ENCODE measurements around the gene ZSWIM4. TPM values are rescaled to one million over a fixed set of nuclear protein-coding genes. Genes with fewer than 3 reads are reported as not detected.
A peak's percentile ranks its signal among the peaks of the same experiment; 100 is the strongest.
"Not testable (repeated sequence)": the region's sequence is repeated elsewhere in the genome, so short reads cannot be mapped to it uniquely, and the experiment has no call there.

The ZSWIM4 gene
- polyA plus RNA-seq (ENCODE audit: insufficient read length in 4 of 4), result 10 to 100 TPM in 1 of 4 donors, 1 to 10 TPM in 3; 3.7 to 11.7 (median 6.8) TPM

- DNase-seq (ENCODE audit: low read depth in 4 of 4, low spot score in 3 of 4), result peak; percentile 95 to 98 (median 97)
These were observed at the start of gene ZSWIM4 for GRCh38 chr19:13794757-13795589. TSS of gene ZSWIM4 (plus strand) at chr19:13795443. CDS start at chr19:13795649, 206 bp downstream.

- DNase-seq (ENCODE audit: low read depth in 4 of 4, low spot score in 3 of 4), result no peak
These were observed 48.2 kb upstream of the ZSWIM4 start for GRCh38 chr19:13747098-13747453.

GRCh38 chr19:13748169-13748828, 46.9 kb upstream of the ZSWIM4 start:
- DNase-seq (ENCODE audit: low read depth in 4 of 4, low spot score in 3 of 4), result no peak

GRCh38 chr19:13751436-13751835, 43.8 kb upstream of the ZSWIM4 start:
- no peak for DNase-seq (ENCODE audit: low read depth in 4 of 4, low spot score in 3 of 4)

GRCh38 chr19:13753622-13754021, 41.6 kb upstream of the ZSWIM4 start:
- not testable (repeated sequence) for DNase-seq (ENCODE audit: low read depth in 4 of 4, low spot score in 3 of 4)

- no peak for DNase-seq (ENCODE audit: low read depth in 4 of 4, low spot score in 3 of 4)
These were observed 39.0 kb upstream of the ZSWIM4 start for GRCh38 chr19:13756210-13756609.

- no peak for DNase-seq (ENCODE audit: low read depth in 4 of 4, low spot score in 3 of 4)
These were observed 37.2 kb upstream of the ZSWIM4 start for GRCh38 chr19:13757805-13758772.

GRCh38 chr19:13758795-13759194, 36.4 kb upstream of the ZSWIM4 start:
- DNase-seq (ENCODE audit: low read depth in 4 of 4, low spot score in 3 of 4), result no peak

GRCh38 chr19:13761423-13761822, 33.8 kb upstream of the ZSWIM4 start:
- DNase-seq (ENCODE audit: low read depth in 4 of 4, low spot score in 3 of 4), result no peak

GRCh38 chr19:13762635-13763235, 32.5 kb upstream of the ZSWIM4 start:
- no peak for DNase-seq (ENCODE audit: low read depth in 4 of 4, low spot score in 3 of 4)

- DNase-seq (ENCODE audit: low read depth in 4 of 4, low spot score in 3 of 4), result no peak
These were observed 32.0 kb upstream of the ZSWIM4 start for GRCh38 chr19:13763265-13763664.

GRCh38 chr19:13764101-13764807, 31.0 kb upstream of the ZSWIM4 start, which contains the start of gene MRI1:
TSS of gene MRI1 (plus strand) at chr19:13764522. CDS start at chr19:13764589, 67 bp downstream.
- DNase-seq (ENCODE audit: low read depth in 4 of 4, low spot score in 3 of 4), result no peak

- DNase-seq (ENCODE audit: low read depth in 4 of 4, low spot score in 3 of 4), result no peak
These were observed 30.3 kb upstream of the ZSWIM4 start for GRCh38 chr19:13764821-13765394.

- no peak for DNase-seq (ENCODE audit: low read depth in 4 of 4, low spot score in 3 of 4)
These were observed 29.7 kb upstream of the ZSWIM4 start for GRCh38 chr19:13765395-13766094.

GRCh38 chr19:13766095-13766481, 29.2 kb upstream of the ZSWIM4 start:
- no peak for DNase-seq (ENCODE audit: low read depth in 4 of 4, low spot score in 3 of 4)

GRCh38 chr19:13768510-13768909, 26.7 kb upstream of the ZSWIM4 start:
- no peak for DNase-seq (ENCODE audit: low read depth in 4 of 4, low spot score in 3 of 4)

- no peak for DNase-seq (ENCODE audit: low read depth in 4 of 4, low spot score in 3 of 4)
These were observed 25.1 kb upstream of the ZSWIM4 start for GRCh38 chr19:13770013-13770635.
